22Rv1 (cell line): ENCODE results near the gene MRPS22.

Experiments used
- CTCF ChIP-seq: fragments of 450-650 bp; IDR thresholded peaks from 2 replicates; pipeline ENCODE4 v1.5.1; 2017; ENCODE audit warnings: mild to moderate bottlenecking
- ZFX ChIP-seq: fragments of 450-650 bp; IDR thresholded peaks from 2 replicates; pipeline ENCODE4 v1.6.1; 2017; ENCODE audit warnings: antibody characterized with exemption, borderline replicate concordance

GRCh38 chr3:139346771-139347170 is 3.0 kb downstream of the MRPS22 start:
- TF ChIP-seq CTCF, result no peak
- TF ChIP-seq ZFX, result no peak
